Measurements from ENCODE around the gene RETREG2. TPM values are rescaled to one million over a fixed set of nuclear protein-coding genes. Genes with fewer than 3 reads are reported as not detected.

Gene RETREG2
- total RNA-seq, 4 donors from 2014 or later, result 30.7 to 67.0 (median 62.9) TPM

DNA sequence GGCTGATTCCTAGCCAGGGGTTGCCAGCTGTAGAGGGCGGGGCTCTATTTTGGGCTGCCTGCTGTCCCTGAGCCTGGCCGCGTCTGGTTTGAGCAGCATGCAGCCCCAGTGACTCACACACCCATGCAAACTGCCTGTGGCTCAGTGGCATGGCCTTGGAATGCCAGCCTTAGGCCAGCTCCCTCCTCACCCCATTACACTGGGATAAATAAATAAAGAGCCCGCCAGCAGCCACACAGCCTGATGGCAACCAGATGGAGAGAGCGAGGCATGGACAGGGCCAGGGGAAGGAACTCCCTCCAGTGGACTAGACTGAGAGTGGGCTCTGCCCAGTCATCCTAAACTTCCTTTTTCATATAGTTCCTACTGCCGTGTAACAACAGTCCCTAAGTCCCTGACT is 35.7 kb upstream of the RETREG2 start:
- TF ChIP-seq, protein P1, sequence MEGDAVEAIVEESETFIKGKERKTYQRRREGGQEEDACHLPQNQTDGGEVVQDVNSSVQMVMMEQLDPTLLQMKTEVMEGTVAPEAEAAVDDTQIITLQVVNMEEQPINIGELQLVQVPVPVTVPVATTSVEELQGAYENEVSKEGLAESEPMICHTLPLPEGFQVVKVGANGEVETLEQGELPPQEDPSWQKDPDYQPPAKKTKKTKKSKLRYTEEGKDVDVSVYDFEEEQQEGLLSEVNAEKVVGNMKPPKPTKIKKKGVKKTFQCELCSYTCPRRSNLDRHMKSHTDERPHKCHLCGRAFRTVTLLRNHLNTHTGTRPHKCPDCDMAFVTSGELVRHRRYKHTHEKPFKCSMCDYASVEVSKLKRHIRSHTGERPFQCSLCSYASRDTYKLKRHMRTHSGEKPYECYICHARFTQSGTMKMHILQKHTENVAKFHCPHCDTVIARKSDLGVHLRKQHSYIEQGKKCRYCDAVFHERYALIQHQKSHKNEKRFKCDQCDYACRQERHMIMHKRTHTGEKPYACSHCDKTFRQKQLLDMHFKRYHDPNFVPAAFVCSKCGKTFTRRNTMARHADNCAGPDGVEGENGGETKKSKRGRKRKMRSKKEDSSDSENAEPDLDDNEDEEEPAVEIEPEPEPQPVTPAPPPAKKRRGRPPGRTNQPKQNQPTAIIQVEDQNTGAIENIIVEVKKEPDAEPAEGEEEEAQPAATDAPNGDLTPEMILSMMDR (IDR thresholded peaks at IDR 0.05; ENCODE audit: low read depth), result no peak

DNA sequence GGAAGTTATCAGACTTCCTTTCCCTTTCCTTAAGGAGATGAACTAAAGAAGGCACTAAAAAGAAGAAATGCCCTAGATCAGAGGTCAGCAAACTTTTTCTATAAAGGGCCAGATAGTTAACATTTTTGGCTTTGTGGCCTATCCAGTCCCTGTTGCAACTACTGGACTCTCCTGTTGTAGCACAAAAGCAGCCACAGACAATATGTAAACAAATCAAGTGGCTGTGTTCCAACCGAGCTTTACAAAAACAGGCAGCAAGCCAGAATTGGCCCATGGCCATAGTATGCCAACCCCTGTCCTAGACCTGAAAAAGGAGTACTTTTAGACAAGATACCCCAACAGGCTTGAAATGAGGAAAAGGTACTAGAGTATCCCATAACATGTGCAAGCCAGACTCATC is 28.4 kb upstream of the RETREG2 start:
- TF ChIP-seq, protein P1 (IDR thresholded peaks at IDR 0.05; ENCODE audit: low read depth), result no peak

DNA sequence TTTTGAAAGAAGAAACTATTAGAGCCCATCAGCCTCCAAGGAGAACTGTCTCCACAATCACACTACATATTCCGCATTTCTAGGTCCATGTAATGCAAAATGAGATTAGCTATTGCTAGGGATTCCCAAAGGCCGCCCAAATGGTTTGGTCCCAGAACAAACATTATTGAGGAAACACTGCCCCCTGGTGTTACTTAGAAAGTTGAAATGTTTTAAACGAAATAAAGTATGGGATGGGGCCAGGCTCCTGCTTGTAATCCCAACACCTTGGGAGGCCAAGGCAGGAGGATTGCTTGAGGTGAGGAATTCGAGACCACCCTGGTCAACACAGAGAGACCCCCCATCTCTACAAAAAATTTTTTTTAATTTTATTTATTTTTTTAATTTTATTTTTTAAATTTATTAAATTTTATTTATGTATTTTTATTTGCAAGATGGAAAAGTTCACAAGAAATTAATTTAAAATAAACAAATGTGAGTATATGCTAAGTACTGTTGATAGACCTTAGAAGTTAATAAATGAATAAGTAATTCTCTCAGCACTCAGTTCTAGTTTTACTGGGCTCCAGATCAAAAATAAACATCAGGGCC is 22.9 kb upstream of the RETREG2 start:
- TF ChIP-seq, protein P1 (IDR thresholded peaks at IDR 0.05; ENCODE audit: low read depth), result no peak

DNA sequence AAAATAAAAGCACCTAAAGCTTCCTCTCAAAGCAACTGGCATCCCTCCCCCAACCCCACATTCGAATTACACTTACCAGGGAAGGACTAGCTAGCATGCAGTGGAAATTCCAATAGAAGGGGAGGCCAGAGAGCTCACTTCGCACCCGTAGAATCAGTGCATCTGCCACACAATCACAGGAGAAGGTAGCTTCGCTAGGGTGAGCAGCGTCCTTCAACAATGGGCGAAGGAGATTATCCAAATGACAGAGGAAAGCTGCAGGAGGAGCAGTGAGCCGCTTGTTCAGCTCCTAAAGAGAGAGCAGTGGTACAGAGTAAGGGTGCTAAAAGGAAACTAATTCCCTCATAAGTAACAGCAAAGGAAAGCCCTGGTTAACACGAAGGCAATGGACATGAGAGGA is 20.7 kb upstream of the RETREG2 start:
- TF ChIP-seq, protein P1 (IDR thresholded peaks at IDR 0.05; ENCODE audit: low read depth), result no peak

DNA sequence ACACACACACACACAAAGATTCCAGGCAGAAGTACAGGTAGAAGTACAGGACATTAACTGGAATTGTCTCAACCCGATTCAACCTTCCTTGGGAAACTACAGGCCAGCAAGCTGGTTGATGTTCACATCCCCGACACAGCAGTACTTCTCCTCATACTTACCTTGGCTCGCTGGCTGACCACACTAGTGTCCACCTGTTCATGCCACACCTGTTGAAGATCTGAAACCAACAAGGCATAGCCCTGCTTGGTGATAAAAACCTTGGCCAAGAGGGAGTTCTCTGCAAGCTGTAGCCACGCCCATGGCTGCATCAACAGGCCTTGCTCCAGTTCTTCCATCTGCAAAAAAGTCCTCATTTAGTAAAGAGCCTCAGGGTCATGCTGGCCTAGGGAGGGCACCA is 20.1 kb upstream of the RETREG2 start:
- TF ChIP-seq, protein P1 (IDR thresholded peaks at IDR 0.05; ENCODE audit: low read depth), result no peak

DNA sequence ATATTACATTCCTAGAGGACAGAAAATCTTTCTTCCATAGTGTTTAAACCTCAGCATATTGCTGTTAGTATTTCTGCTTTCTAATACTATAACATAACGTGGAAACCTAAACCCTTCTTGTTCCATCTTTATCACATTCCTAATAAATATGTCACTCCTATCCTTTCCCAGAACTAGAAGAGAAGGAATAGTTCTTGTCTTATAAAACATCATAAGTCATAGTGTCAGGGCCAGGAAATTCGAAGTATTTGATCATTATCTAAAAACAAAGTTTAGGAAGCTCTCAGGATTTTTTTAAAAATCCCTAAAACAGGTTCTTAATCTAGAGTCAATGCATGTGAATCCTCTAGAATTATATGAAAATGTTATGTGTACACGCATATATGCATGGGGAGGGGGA is 19.5 kb upstream of the RETREG2 start:
- TF ChIP-seq, protein P1 (IDR thresholded peaks at IDR 0.05; ENCODE audit: low read depth), result no peak

DNA sequence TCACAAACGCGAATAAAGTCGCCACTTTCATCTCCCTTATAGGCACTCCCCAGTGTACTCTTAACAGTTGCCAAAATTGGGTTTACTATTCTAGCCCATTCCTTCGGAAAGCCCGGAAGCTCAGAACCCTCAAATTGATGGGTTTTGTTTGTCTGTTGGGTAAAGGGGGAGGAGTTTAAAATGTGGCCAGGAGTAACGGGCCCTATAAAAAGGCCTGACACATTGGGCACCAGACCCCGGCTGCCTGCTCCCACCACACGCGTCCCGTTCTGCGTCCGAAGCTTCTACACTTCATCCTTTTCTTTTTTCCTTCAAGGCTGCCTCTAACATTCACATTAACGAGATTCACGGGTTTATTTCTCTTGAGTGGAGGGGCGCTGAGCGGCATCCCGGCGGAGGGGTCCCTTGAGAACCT is 18.3 kb upstream of the RETREG2 start:
- TF ChIP-seq, protein P1 (IDR thresholded peaks at IDR 0.05; ENCODE audit: low read depth), result no peak
